ENCODE measurements around the gene SYNE2.
"Not testable (repeated sequence)": the region's sequence is repeated elsewhere in the genome, so short reads cannot be mapped to it uniquely, and the experiment has no call there.

The SYNE2 gene

GRCh38 chr14:63867933-63868921, 15.4 kb downstream of the SYNE2 start:
- peaks cover 30% of the 10 kb centered on the region for H3K4me1 ChIP-seq (ENCODE audit: control insufficient read depth, insufficient read depth, low read length, poor library complexity, severe bottlenecking)
- H3K27ac ChIP-seq (ENCODE audit: insufficient read depth, low read length, poor library complexity, severe bottlenecking): peak overlapping the region; percentile 50

DNA sequence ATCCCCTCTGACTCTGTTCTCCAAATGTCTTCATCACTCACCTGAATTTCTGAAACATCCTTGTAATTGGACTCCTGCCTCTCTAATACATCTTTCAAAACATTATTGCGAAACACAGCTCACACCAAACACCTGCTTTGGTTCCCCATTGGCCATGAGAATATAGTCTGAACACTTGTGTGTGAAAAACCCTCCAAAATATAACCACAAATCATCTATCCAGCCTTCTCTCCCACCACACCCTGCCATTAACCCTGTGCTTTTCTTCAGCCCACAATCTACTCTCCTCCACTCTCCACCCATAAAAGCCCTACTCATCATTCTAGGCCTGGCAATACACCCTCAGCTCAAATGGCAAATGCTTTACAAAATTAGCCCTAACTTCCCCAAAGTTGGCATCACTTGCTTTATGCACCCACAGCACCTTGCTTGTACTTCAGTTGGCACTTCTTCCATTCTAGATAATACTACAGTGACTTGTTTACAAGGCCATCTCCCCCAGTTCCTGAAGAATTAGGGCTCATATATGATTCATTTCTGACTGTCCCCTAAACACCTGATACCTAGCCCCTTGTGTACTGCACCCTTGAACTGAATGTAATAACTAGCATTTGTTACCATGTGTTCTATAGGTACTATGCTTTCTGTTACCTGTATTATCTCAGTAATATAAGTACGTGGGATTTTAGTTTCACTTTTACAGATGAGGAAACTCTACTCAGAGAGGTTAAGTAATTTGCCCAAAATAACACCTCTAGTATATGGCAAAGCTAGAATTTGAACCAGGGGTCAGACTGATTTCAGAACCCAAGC, 17.3 kb downstream of the SYNE2 start:
- H3K36me3 ChIP-seq (ENCODE audit: control insufficient read depth, insufficient read depth, low read length); DNase-seq; H3K9me3 ChIP-seq (ENCODE audit: control insufficient read depth, low read length); H3K27me3 ChIP-seq (replicated peaks; ENCODE audit: control insufficient read depth, insufficient read depth, low read length, poor library complexity, severe bottlenecking): not testable (repeated sequence)
- Histone ChIP-seq H3K27ac (ENCODE audit: insufficient read depth, low read length, poor library complexity, severe bottlenecking) (peak overlapping the region; percentile 43), H3K4me3 (ENCODE audit: insufficient read depth, low read depth, low read length, poor library complexity, severe bottlenecking) (peak overlapping the region; percentile 0), H3K4me1 (ENCODE audit: control insufficient read depth, insufficient read depth, low read length, poor library complexity, severe bottlenecking) (peaks cover 27% of the 10 kb centered on the region)

More at GRCh38 chr14:63867933-63868921, 15.4 kb downstream of the SYNE2 start:
- Histone ChIP-seq H3K9me3 (ENCODE audit: control insufficient read depth, low read length) (no peaks in the 10 kb centered on the region), H3K4me3 (ENCODE audit: insufficient read depth, low read depth, low read length, poor library complexity, severe bottlenecking) (peak overlapping the region; percentile 4), H3K27me3 (replicated peaks; ENCODE audit: control insufficient read depth, insufficient read depth, low read length, poor library complexity, severe bottlenecking) (no peaks in the 10 kb centered on the region), H3K36me3 (ENCODE audit: control insufficient read depth, insufficient read depth, low read length) (peaks cover 3% of the 10 kb centered on the region)
- DNase-seq: no peak

DNA sequence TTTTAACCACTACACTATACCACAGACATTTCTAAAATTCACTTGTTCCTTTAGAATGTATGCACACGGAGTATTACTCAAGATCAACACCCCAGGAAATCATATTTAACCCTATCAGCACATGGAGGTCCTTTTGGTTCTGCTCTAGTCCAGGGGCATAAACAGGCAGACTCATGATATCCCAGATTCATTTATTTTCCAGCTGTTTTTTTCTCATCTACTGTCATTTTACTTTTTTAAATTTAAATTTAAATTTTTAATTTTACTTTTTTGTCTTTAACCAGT, 17.9 kb downstream of the SYNE2 start:
- peak overlapping the region; percentile 29 for H3K27ac ChIP-seq (ENCODE audit: insufficient read depth, low read length, poor library complexity, severe bottlenecking)
- H3K4me3 ChIP-seq (ENCODE audit: insufficient read depth, low read depth, low read length, poor library complexity, severe bottlenecking); H3K9me3 ChIP-seq (ENCODE audit: control insufficient read depth, low read length); H3K36me3 ChIP-seq (ENCODE audit: control insufficient read depth, insufficient read depth, low read length); DNase-seq; H3K27me3 ChIP-seq (replicated peaks; ENCODE audit: control insufficient read depth, insufficient read depth, low read length, poor library complexity, severe bottlenecking): not testable (repeated sequence)
- H3K4me1 ChIP-seq (ENCODE audit: control insufficient read depth, insufficient read depth, low read length, poor library complexity, severe bottlenecking): peaks cover 25% of the 10 kb centered on the region

GRCh38 chr14:63874223-63874622, 21.4 kb downstream of the SYNE2 start:
- peaks cover 1% of the 10 kb centered on the region for H3K36me3 ChIP-seq (ENCODE audit: control insufficient read depth, insufficient read depth, low read length)
- H3K9me3 ChIP-seq (ENCODE audit: control insufficient read depth, low read length): no peaks in the 10 kb centered on the region
- H3K27me3 ChIP-seq (replicated peaks; ENCODE audit: control insufficient read depth, insufficient read depth, low read length, poor library complexity, severe bottlenecking): no peaks in the 10 kb centered on the region
- no peak for DNase-seq
- no peak overlapping the region for H3K27ac ChIP-seq (ENCODE audit: insufficient read depth, low read length, poor library complexity, severe bottlenecking)
- no peak overlapping the region for H3K4me3 ChIP-seq (ENCODE audit: insufficient read depth, low read depth, low read length, poor library complexity, severe bottlenecking)
- H3K4me1 ChIP-seq (ENCODE audit: control insufficient read depth, insufficient read depth, low read length, poor library complexity, severe bottlenecking): peaks cover 8% of the 10 kb centered on the region

DNA sequence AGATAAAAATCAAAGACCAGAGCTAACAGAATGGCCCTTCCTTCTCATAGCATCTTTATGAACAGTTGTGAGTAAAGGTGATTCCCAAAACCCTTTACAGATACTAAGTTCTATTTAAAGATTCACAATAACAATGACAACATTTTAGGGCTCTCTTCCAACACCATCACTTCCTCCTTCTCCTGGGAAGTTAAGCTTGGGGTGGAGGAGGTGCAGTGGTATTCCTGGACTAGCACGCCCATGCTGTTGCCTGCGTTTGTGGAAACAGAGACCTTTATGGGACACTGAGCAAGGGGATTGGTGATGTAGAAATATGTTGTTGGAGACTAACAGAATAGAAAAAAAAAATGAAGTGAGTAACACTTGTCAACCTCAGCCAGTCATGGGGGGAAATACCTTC, 22.5 kb downstream of the SYNE2 start:
- Histone ChIP-seq H3K4me3 (ENCODE audit: insufficient read depth, low read depth, low read length, poor library complexity, severe bottlenecking) (no peak overlapping the region), H3K9me3 (ENCODE audit: control insufficient read depth, low read length) (no peaks in the 10 kb centered on the region), H3K4me1 (ENCODE audit: control insufficient read depth, insufficient read depth, low read length, poor library complexity, severe bottlenecking) (no peaks in the 10 kb centered on the region), H3K36me3 (ENCODE audit: control insufficient read depth, insufficient read depth, low read length) (peaks cover 4% of the 10 kb centered on the region), H3K27ac (ENCODE audit: insufficient read depth, low read length, poor library complexity, severe bottlenecking) (no peak overlapping the region), H3K27me3 (replicated peaks; ENCODE audit: control insufficient read depth, insufficient read depth, low read length, poor library complexity, severe bottlenecking) (no peaks in the 10 kb centered on the region)
- no peak for DNase-seq

- H3K4me1 ChIP-seq (ENCODE audit: control insufficient read depth, insufficient read depth, low read length, poor library complexity, severe bottlenecking): no peaks in the 10 kb centered on the region
- peaks cover 7% of the 10 kb centered on the region for H3K36me3 ChIP-seq (ENCODE audit: control insufficient read depth, insufficient read depth, low read length)
- DNase-seq: no peak
- H3K27ac ChIP-seq (ENCODE audit: insufficient read depth, low read length, poor library complexity, severe bottlenecking): no peak overlapping the region
- no peaks in the 10 kb centered on the region for H3K9me3 ChIP-seq (ENCODE audit: control insufficient read depth, low read length)
- no peak overlapping the region for H3K4me3 ChIP-seq (ENCODE audit: insufficient read depth, low read depth, low read length, poor library complexity, severe bottlenecking)
- H3K27me3 ChIP-seq (replicated peaks; ENCODE audit: control insufficient read depth, insufficient read depth, low read length, poor library complexity, severe bottlenecking): no peaks in the 10 kb centered on the region
Observed at GRCh38 chr14:63877550-63877939, 24.7 kb downstream of the SYNE2 start.

- peaks cover 7% of the 10 kb centered on the region for H3K36me3 ChIP-seq (ENCODE audit: control insufficient read depth, insufficient read depth, low read length)
- no peaks in the 10 kb centered on the region for H3K4me1 ChIP-seq (ENCODE audit: control insufficient read depth, insufficient read depth, low read length, poor library complexity, severe bottlenecking)
- H3K9me3 ChIP-seq (ENCODE audit: control insufficient read depth, low read length): no peaks in the 10 kb centered on the region
- H3K27ac ChIP-seq (ENCODE audit: insufficient read depth, low read length, poor library complexity, severe bottlenecking): no peak overlapping the region
- no peaks in the 10 kb centered on the region for H3K27me3 ChIP-seq (replicated peaks; ENCODE audit: control insufficient read depth, insufficient read depth, low read length, poor library complexity, severe bottlenecking)
- no peak overlapping the region for H3K4me3 ChIP-seq (ENCODE audit: insufficient read depth, low read depth, low read length, poor library complexity, severe bottlenecking)
- DNase-seq: no peak
Observed at GRCh38 chr14:63878052-63878451, 25.2 kb downstream of the SYNE2 start.

GRCh38 chr14:63878792-63879191, 26.0 kb downstream of the SYNE2 start:
- no peaks in the 10 kb centered on the region for H3K4me1 ChIP-seq (ENCODE audit: control insufficient read depth, insufficient read depth, low read length, poor library complexity, severe bottlenecking)
- no peak overlapping the region for H3K27ac ChIP-seq (ENCODE audit: insufficient read depth, low read length, poor library complexity, severe bottlenecking)

DNA sequence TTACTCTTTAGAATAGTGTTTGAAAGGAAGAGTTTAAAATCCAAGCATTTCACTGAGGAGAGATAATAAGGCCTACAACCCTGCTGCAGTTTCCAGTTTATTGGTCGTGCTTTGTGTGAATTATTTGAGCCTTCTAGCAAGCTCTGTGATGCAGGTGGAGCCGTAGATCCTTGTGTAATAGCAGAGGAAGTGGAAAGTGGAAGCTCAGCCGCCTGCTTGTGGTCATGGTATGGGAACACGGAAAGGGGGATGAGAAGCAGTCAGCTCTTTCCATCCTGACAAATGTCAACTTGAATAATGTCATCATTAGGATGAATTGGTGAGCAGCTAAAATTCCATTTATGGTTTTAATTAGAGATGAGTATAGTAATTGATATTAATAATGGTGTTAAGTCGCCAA, 29.1 kb downstream of the SYNE2 start:
- H3K27me3 ChIP-seq (replicated peaks; ENCODE audit: control insufficient read depth, insufficient read depth, low read length, poor library complexity, severe bottlenecking): no peaks in the 10 kb centered on the region
- H3K4me3 ChIP-seq (ENCODE audit: insufficient read depth, low read depth, low read length, poor library complexity, severe bottlenecking): no peak overlapping the region
- no peak for DNase-seq
- H3K9me3 ChIP-seq (ENCODE audit: control insufficient read depth, low read length): no peaks in the 10 kb centered on the region
- no peaks in the 10 kb centered on the region for H3K4me1 ChIP-seq (ENCODE audit: control insufficient read depth, insufficient read depth, low read length, poor library complexity, severe bottlenecking)
- no peak overlapping the region for H3K27ac ChIP-seq (ENCODE audit: insufficient read depth, low read length, poor library complexity, severe bottlenecking)
- peaks cover 7% of the 10 kb centered on the region for H3K36me3 ChIP-seq (ENCODE audit: control insufficient read depth, insufficient read depth, low read length)

More at GRCh38 chr14:63878792-63879191, 26.0 kb downstream of the SYNE2 start:
- DNase-seq: no peak
- Histone ChIP-seq H3K9me3 (ENCODE audit: control insufficient read depth, low read length) (no peaks in the 10 kb centered on the region), H3K36me3 (ENCODE audit: control insufficient read depth, insufficient read depth, low read length) (peaks cover 7% of the 10 kb centered on the region), H3K27me3 (replicated peaks; ENCODE audit: control insufficient read depth, insufficient read depth, low read length, poor library complexity, severe bottlenecking) (no peaks in the 10 kb centered on the region), H3K4me3 (ENCODE audit: insufficient read depth, low read depth, low read length, poor library complexity, severe bottlenecking) (no peak overlapping the region)

DNA sequence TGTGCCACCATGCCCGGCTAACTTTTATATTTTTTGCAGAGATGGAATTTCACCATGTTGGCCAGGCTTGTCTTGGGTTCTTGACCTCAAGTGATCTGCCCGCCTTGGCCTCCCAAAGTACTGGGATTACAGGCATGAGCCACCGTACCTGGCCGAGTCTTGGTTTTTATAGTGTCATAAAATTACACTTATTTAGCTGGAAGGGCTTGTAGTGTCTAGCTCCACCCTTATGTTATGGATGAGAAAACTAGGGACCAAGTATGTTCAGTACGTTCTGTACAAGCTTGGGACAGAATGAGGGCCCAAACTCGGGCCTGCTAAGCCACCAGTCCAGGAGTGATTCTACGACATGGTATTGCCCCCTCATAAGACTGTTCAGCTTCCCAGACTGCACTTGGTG, 35.1 kb downstream of the SYNE2 start:
- H3K9me3 ChIP-seq (ENCODE audit: control insufficient read depth, low read length): no peaks in the 10 kb centered on the region
- no peaks in the 10 kb centered on the region for H3K27me3 ChIP-seq (replicated peaks; ENCODE audit: control insufficient read depth, insufficient read depth, low read length, poor library complexity, severe bottlenecking)
- no peak overlapping the region for H3K4me3 ChIP-seq (ENCODE audit: insufficient read depth, low read depth, low read length, poor library complexity, severe bottlenecking)
- no peaks in the 10 kb centered on the region for H3K4me1 ChIP-seq (ENCODE audit: control insufficient read depth, insufficient read depth, low read length, poor library complexity, severe bottlenecking)
- H3K27ac ChIP-seq (ENCODE audit: insufficient read depth, low read length, poor library complexity, severe bottlenecking): no peak overlapping the region
- DNase-seq: no peak
- H3K36me3 ChIP-seq (ENCODE audit: control insufficient read depth, insufficient read depth, low read length): no peaks in the 10 kb centered on the region

All from effector memory CD4-positive, alpha-beta T cell (primary cell).